GM11168 (cell line): ENCODE results near the gene ARVCF.

Source experiments
- in situ Hi-C: fragments of 300-500 bp; cut with MboI; formaldehyde crosslinking; loops from one replicate; pipeline ENCODE4 v1.12.0; 2022; ENCODE audit warnings: low sequenced_read_pairs; ENCODE audit not compliant: unreplicated experiment

Gene ARVCF

GRCh38 chr22:20003304-20003703, 13.3 kb downstream of the ARVCF start:
- in situ Hi-C loops, result no loop called here

GRCh38 chr22:20002636-20003035, 14.0 kb downstream of the ARVCF start:
- in situ Hi-C loops, result no loop called here

GRCh38 chr22:20002128-20002527, 14.5 kb downstream of the ARVCF start:
- in situ Hi-C loops, result no loop called here

GRCh38 chr22:20001082-20001638, 15.5 kb downstream of the ARVCF start:
- in situ Hi-C loops, result no loop called here

DNA sequence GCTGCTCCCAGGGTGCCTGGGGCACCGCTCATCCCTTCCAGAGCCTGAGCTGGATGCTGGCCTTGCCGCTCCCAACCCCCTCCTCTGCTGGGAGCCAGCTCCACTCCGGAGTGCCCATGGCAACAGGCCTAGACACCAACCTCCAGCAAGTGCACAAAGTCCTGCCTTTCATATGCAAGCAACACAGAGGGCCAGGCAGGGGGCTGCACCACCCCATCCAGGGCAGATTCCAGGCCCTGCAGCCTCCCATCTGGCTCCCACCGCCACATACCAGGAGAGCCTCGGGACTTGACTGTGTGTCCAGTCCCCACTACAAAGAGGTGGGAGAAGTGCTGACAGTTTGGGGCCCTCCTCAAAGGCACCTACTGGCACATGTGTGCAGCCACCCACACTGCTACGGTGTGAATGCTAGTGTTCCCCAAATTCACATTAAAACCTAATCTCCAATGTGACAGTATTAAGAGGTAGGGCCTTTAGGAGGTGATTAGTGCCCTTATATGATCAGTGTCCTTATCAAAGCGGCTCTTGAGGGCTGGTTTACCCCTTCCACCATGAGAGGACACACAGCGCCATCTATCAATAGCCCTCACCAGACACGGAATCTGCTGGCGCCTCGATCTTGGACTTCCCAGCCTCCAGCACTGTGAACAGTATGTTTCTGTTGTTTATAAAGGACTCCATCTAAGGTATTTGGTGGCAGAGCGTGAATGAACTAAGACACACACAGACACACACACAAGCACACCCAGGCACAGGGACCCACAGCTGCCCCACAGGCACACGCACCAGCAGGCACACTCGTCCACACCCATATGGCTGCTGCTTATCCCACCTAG, 16.2 kb downstream of the ARVCF start:
- in situ Hi-C loops, result no loop called here

DNA sequence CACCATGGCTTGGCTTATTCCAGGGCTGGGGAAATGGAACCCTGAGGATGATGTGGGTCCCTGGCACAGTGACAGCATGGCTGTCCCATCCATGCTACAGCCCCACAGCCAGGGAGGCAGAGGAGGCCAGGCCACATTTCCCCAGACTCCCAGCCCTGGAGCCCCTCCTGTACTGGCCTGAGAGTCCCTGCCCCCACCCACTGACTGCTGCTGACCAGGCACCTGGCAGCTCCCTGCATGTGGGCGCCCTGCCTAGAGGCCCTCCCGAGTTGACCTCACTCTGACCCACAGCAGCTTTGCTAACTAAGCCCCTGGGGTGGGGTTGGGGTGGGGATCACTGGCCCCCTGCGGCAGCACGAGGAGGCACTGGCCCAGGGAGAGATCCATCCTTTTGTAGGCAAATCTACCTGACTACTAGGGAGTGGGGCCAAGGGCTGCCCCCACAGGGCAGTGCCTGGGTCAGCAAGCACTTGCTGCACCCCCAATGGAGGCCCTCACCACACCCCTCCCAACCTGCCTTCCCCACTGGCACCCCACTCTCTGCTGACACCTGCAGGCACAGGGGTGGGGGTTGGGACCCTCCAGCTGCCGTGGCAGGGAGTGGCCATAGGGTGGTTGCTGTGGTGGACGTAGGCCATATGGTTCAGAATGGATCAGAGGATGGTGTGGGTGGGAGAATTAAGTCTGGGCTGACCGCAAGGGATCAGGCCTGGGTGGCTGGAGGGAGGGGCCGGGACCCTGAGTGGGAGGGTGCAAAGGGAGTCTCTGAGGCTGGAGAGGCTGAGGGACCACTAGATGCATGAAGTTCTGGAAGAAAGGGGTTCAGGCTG, 17.4 kb downstream of the ARVCF start:
- in situ Hi-C loops, result no loop called here

GRCh38 chr22:19998232-19998951, 18.2 kb downstream of the ARVCF start:
- in situ Hi-C loops, result no loop called here

DNA sequence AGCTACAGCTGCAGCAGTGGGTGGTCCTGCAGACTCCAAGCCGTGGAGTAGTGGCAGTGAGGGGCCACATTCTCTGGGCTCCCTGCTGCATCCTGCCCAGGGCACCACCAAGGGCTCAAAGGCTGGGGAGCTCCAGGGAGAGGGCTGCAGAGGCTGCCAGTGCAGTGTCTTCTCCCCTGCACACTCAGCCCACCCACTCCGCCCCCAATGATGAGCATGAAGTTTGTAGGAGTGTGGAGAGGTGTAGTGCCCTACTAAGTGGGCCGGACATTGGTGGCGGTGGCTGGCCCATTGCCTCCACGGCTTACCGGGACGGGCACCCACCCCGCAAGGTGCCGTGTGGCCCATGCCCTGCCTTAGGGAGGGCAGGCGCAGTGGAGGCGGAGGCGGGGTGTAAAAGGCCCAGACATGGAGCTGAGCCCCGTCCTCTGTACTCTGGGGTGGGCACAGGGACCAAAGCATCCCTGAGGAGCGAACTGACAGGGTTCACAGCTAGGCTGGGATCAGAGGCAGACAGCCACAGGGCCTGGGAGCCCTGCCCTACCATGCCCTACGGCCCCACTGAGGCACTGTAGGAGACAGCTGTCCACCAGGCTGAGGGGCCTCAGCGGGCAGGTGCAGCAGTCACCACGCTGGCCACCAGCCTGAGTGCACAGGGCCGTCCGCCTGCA, 18.9 kb downstream of the ARVCF start:
- in situ Hi-C loops, result no loop called here

DNA sequence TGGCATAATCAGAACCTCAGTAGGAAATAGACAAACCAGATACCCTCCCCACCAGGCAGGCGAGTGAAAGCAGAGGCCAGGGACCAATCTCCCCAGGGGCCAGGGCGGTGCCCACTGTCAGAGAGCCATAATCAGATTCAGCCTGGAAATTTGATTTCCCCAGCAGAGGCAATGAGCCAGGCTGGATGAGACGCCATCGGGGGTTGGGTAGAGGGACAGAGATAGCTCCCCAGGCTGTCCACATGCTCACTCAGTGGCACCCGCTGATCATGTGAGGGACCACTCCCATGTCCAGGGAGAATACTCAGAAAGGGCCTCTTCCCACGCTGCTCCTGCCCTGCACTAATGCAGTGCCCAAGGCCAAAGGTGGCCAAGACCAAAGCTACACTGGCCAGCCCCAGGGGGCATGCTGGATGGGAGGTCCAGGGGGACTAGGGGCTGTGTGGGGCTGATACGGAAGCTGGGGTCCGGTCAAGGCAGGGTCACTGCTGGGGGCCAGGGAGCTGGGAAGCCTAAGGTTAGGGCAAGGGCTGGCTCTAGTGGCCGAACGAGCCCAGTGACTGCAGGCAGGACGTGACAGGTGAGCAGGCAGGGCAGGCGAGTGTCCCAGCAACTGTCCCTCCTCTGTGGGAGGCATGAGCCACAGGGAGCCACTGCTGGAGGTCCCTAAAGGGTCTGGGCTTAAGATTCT, 19.8 kb downstream of the ARVCF start:
- in situ Hi-C loops, result no loop called here

DNA sequence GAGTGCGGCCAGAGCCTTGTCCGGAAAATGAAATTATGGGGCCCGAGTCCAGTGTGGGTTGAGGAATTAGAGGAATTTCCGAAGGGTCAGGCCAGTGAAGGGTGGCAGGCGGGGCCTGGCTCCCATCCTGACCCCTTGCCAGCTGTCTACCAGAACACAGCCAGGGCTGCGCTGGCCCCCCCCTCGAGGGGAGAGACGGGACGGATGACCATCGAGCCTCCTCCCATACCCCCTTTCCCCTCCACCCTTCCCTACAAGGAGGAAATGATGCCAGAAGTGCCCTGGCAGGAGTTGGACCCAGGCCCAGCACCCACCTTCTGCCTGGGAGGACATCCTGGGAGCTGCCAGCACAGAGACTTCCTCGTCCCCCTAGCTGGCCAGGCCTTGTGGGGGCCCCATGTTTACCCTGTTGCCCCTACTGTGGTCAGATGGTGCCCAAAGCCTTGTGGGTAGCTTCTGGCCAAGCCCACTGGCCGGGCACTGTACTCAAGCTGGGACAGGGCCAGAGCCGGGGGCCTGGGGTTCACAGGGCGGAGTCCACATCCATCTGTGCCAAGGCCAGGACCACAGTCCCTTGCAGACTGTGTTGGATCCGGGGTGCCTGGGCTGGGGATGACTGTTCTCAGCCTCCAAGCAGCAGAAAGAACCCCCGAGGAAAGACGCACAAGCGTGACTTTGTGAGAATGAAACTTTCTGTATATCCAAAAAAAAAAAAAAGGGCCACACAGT, 20.8 kb downstream of the ARVCF start:
- in situ Hi-C loops, result no loop called here

DNA sequence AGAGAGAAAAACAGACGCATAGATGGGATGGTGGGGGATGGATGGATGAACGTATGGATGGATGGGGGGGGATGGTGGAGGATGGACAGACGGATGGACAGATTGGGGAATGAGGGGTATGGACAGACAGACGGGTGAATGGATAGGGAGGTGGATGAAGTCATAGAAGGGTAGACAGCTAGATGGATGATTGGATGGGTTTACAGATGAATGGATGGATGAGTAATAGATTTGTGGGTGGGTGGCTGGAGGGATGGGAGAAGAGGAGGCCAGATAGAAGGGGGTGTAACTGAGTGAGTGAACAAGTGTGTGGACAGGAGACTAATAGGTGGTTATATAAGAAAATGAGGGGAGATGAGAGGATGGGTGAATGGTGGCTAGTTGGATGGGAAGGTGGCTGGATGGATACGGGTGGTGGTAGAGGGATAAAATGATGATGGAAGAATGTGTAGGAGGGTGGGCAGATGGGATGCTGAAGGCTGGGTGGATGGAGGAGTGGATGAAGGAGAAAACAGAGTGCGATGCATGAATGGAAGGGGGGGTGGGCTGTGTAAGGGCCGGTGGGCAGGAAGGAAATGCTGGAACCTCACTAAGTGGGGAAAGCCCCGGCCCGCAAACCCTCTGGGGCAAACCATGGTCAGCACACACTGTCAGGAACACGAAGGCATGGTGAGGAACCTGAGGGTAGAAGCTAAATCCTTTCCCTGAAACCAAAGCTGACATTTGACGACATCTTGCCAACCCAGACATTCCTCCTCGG, 21.6 kb downstream of the ARVCF start:
- in situ Hi-C loops, result no loop called here

DNA sequence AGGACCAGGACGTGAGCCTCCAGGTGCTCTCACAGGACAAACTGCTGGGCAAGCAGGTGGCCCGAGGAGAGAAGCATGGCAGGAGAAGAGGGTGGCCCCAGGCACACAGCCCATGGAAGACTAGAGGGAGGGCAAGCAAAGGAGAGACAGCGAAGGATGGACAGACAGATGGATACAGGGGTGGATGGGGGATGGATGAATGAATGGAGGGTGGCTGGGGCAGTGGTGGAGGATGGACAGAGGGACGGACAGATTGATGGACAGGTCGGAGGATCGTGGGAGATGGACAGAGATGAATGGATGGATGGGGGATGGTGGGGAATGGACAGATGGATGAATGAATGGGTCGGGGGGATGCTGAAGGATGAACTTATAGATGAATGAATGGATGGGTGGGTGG, 22.7 kb downstream of the ARVCF start:
- in situ Hi-C loops, result no loop called here

DNA sequence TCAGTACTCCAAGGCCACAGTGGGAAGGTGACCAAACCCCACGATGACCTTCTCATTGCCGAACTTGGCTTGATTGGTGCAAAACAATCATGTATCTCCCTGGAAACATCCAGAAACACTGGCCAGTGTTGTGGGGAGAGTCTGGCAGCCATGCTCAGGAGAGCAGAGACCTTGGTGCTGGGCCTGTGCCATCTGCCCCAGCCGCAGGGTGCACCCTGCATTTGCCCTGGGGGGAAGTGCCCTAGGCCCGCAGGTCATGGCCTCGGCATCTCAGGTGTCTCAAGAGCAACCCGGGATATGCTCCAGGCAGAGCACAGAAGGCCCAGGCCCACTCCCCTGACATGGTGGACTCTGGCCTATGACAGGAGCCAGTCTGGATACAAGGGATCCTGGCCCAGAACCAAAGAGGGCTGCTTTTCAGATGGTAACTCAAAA, 23.7 kb downstream of the ARVCF start:
- in situ Hi-C loops, result no loop called here

GRCh38 chr22:19992481-19992911, 24.1 kb downstream of the ARVCF start:
- in situ Hi-C loops, result no loop called here

GRCh38 chr22:19991645-19992451, 24.8 kb downstream of the ARVCF start:
- in situ Hi-C loops, result no loop called here

DNA sequence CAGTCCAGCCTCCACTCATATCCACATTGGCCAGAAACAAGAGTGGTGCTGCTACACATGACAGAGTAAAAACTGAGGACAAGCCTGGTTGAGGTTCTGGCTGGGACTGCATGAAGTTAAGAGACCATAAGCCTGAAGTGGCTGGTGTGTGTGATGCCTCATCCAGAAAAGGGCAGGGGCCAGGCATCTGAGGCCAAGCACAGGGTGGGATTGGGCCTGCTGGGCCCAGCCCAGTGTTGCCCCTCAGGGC, 25.3 kb downstream of the ARVCF start:
- in situ Hi-C loops, result no loop called here

DNA sequence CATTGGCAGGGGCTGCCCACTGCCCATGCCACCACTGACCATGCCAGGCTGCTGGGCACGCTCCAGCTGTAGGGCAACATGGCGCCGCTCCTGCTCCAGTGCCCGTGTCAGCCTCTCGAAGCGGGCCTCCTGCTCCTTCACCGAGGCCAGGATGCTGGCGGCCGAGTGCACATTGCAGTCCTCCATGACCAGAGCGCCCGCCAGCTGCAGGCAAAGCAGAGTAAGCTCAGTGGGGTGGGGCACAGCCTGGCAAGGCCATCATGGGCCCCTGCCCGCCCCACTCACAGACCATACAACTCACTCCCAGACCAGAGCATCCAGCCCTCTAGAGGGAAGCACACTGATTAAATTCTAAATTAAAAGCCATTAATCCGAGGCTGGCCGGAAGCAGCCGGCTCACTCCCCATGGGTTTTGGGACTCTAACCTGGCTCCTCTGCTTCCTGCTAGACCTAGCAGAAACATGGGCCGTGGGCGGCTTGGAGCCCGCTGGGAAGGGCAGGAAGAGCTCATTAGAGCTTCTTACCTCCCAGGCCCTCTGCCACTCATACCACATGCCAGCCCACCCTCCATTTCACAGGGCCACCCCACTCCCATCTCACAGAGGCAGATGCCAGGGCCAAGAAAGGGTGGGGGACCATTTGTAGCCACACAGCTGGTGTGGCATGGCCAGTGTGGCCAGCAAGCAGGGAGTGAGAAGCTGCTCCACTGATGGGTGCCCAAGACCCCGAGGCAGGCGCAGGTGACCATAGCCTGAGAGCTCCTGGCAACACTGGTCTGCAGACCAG, 25.8 kb downstream of the ARVCF start:
- in situ Hi-C loops, result no loop called here
